Measurements from ENCODE around the gene GINS3. TPM values are rescaled to one million over a fixed set of nuclear protein-coding genes. Genes with fewer than 3 reads are reported as not detected.

The GINS3 gene
- total RNA-seq, 1 experiment from 2014 or later = 7.6 TPM

DNA sequence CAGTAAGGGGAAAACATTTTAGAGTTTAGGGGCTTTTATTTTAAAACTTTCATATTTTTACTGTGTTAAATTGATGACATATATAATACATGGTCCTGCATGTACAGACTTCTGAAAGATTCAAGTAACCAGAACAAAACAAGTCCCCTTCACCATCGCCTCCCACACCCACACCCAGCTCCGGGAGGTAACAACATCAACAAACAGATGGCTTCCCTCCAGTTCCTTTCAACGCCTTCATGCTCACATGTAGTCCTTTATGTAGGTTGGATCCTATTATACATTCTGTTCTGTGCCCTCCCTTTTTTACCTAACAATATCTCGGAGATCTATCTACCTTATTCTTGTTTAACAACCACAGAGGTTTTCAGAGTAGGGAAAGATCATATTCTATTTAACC, 30.5 kb downstream of the GINS3 start:
- DNase-seq (ENCODE audit: low read depth, low spot score) = no peak
- no TSS peak for BruUV-seq (replicated peaks)
- ATAC-seq = no peak

DNA sequence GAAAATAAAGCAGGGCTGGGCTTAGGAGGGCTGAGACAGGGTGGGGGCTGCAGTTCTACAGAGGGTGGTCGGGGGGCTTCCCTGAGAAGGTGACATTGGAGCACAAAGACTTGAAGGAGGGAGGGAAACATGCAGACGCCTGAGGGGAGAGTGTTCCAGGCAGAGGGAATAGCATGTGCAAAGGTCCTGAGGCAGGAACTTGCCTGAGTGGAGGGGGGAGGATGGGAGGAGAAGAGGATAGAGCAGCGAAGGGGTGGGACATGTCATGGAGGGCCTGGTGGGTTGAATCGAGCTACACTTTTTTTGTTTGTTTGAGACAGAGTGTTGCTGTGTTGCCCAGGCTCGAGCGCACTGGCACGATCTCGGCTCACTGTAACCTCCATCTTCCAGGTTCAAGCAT, 33.0 kb downstream of the GINS3 start:
- intact Hi-C loops (cut with micrococcal nuclease; ENCODE audit: unreplicated experiment) (no loop called here), in situ Hi-C loops (cut with HindIII; ENCODE audit: low pct_unique_long_range_greater_than_20kb, low sequenced_read_pairs) (no loop called here)
- Histone ChIP-seq H3K4me1 (ENCODE audit: control insufficient read depth, insufficient read depth, low read length) (no peaks in the 10 kb centered on the region), H3K4me3 (ENCODE audit: low read depth in 2 of 2, low read length in 2 of 2) (no peak overlapping the region), H3K36me3 (ENCODE audit: control insufficient read depth, insufficient read depth, low read length) (no peaks in the 10 kb centered on the region), H3K9me3 (ENCODE audit: control insufficient read depth, insufficient read depth, low read depth, low read length) (no peaks in the 10 kb centered on the region), H3K27ac (ENCODE audit: low read length) (no peak overlapping the region), H3K27me3 (ENCODE audit: control insufficient read depth, insufficient read depth, low read length) (no peaks in the 10 kb centered on the region)
- no peak for TF ChIP-seq SIN3A (IDR thresholded peaks at IDR 0.05; ENCODE audit: borderline replicate concordance, insufficient read depth, low read depth, low read length)
- TF ChIP-seq, protein P1, sequence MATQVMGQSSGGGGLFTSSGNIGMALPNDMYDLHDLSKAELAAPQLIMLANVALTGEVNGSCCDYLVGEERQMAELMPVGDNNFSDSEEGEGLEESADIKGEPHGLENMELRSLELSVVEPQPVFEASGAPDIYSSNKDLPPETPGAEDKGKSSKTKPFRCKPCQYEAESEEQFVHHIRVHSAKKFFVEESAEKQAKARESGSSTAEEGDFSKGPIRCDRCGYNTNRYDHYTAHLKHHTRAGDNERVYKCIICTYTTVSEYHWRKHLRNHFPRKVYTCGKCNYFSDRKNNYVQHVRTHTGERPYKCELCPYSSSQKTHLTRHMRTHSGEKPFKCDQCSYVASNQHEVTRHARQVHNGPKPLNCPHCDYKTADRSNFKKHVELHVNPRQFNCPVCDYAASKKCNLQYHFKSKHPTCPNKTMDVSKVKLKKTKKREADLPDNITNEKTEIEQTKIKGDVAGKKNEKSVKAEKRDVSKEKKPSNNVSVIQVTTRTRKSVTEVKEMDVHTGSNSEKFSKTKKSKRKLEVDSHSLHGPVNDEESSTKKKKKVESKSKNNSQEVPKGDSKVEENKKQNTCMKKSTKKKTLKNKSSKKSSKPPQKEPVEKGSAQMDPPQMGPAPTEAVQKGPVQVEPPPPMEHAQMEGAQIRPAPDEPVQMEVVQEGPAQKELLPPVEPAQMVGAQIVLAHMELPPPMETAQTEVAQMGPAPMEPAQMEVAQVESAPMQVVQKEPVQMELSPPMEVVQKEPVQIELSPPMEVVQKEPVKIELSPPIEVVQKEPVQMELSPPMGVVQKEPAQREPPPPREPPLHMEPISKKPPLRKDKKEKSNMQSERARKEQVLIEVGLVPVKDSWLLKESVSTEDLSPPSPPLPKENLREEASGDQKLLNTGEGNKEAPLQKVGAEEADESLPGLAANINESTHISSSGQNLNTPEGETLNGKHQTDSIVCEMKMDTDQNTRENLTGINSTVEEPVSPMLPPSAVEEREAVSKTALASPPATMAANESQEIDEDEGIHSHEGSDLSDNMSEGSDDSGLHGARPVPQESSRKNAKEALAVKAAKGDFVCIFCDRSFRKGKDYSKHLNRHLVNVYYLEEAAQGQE (IDR thresholded peaks at IDR 0.05; ENCODE audit: insufficient read depth in 1 of 2, low read depth in 2 of 2, low read length in 1 of 2) = no peak
- no peak for TF ChIP-seq POLR2AphosphoS5 (IDR thresholded peaks at IDR 0.05; ENCODE audit: low read depth, low read length)
- TF ChIP-seq TCF7L2 (IDR thresholded peaks at IDR 0.05; ENCODE audit: low read depth, low read length) = no peak
- DNase-seq (ENCODE audit: low read depth, low spot score) (no peak), ATAC-seq (no peak)
- POLR2A ChIA-PET = no interaction called here
- CTCF ChIA-PET = no interaction called here
- no TSS peak for BruUV-seq (replicated peaks)

More for the DNA sequence above, 30.5 kb downstream of the GINS3 start:
- Histone ChIP-seq H3K4me1 (ENCODE audit: control insufficient read depth, insufficient read depth, low read length) (no peaks in the 10 kb centered on the region), H3K27ac (ENCODE audit: low read length) (no peak overlapping the region), H3K4me3 (ENCODE audit: low read depth in 2 of 2, low read length in 2 of 2) (no peak overlapping the region), H3K27me3 (ENCODE audit: control insufficient read depth, insufficient read depth, low read length) (no peaks in the 10 kb centered on the region), H3K36me3 (ENCODE audit: control insufficient read depth, insufficient read depth, low read length) (no peaks in the 10 kb centered on the region), H3K9me3 (ENCODE audit: control insufficient read depth, insufficient read depth, low read depth, low read length) (no peaks in the 10 kb centered on the region)
- ChIA-PET CTCF (no interaction called here), POLR2A (no interaction called here)
- intact Hi-C loops (cut with micrococcal nuclease; ENCODE audit: unreplicated experiment) = no loop called here
- TF ChIP-seq TCF7L2 (IDR thresholded peaks at IDR 0.05; ENCODE audit: low read depth, low read length) = no peak
- TF ChIP-seq SIN3A (IDR thresholded peaks at IDR 0.05; ENCODE audit: borderline replicate concordance, insufficient read depth, low read depth, low read length) = no peak
- no peak for TF ChIP-seq POLR2AphosphoS5 (IDR thresholded peaks at IDR 0.05; ENCODE audit: low read depth, low read length)
- TF ChIP-seq, protein P2, sequence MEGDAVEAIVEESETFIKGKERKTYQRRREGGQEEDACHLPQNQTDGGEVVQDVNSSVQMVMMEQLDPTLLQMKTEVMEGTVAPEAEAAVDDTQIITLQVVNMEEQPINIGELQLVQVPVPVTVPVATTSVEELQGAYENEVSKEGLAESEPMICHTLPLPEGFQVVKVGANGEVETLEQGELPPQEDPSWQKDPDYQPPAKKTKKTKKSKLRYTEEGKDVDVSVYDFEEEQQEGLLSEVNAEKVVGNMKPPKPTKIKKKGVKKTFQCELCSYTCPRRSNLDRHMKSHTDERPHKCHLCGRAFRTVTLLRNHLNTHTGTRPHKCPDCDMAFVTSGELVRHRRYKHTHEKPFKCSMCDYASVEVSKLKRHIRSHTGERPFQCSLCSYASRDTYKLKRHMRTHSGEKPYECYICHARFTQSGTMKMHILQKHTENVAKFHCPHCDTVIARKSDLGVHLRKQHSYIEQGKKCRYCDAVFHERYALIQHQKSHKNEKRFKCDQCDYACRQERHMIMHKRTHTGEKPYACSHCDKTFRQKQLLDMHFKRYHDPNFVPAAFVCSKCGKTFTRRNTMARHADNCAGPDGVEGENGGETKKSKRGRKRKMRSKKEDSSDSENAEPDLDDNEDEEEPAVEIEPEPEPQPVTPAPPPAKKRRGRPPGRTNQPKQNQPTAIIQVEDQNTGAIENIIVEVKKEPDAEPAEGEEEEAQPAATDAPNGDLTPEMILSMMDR (IDR thresholded peaks at IDR 0.05) = no peak
- TF ChIP-seq, protein P1 (IDR thresholded peaks at IDR 0.05; ENCODE audit: insufficient read depth in 1 of 2, low read depth in 2 of 2, low read length in 1 of 2) = no peak
- in situ Hi-C loops (cut with HindIII; ENCODE audit: low pct_unique_long_range_greater_than_20kb, low sequenced_read_pairs) = no loop called here
